Smooth muscle cell (in vitro differentiated cells): ENCODE results near the gene ATRAID. TPM values are rescaled to one million over a fixed set of nuclear protein-coding genes. Genes with fewer than 3 reads are reported as not detected.

Experiments used
- DNase-seq: peaks from one replicate; lab custom pipeline; 2025; ENCODE audit not compliant: unreplicated experiment; lab: John Stamatoyannopoulos, UW
- H2AFZ ChIP-seq: fragments of 200-600 bp; sonication (generic); 2 replicates; pipeline ENCODE4 v1.6.0; 2016; ENCODE audit warnings: antibody characterized with exemption, low read depth, mild to moderate bottlenecking
- H3F3A ChIP-seq: fragments of 200-600 bp; sonication (generic); 2 replicates; pipeline ENCODE4 v1.6.0; 2017; ENCODE audit warnings: antibody characterized with exemption, low read depth
- H3K27ac ChIP-seq: fragments of 200-600 bp; sonication (generic); 2 replicates; pipeline ENCODE4 v1.5.1; 2016; ENCODE audit warnings: low read depth, mild to moderate bottlenecking
- H3K27me3 ChIP-seq: fragments of 200-600 bp; sonication (generic); 2 replicates; pipeline ENCODE4 v1.6.1; 2016; ENCODE audit warnings: low read depth, mild to moderate bottlenecking
- H3K36me3 ChIP-seq: fragments of 200-600 bp; sonication (generic); 2 replicates; pipeline ENCODE4 v1.5.1; 2016; ENCODE audit warnings: low read depth
- H3K4me1 ChIP-seq: fragments of 200-600 bp; sonication (generic); 2 replicates; pipeline ENCODE4 v1.5.1; 2016; ENCODE audit warnings: low read depth
- H3K4me2 ChIP-seq: fragments of 200-600 bp; sonication (generic); 2 replicates; pipeline ENCODE4 v1.6.0; 2016; ENCODE audit warnings: mild to moderate bottlenecking
- H3K4me3 ChIP-seq: fragments of 200-600 bp; sonication (generic); 2 replicates; pipeline ENCODE4 v1.5.1; 2016; ENCODE audit warnings: mild to moderate bottlenecking
- H3K79me2 ChIP-seq: fragments of 200-600 bp; sonication (generic); 2 replicates; pipeline ENCODE4 v1.6.0; 2016; ENCODE audit warnings: low read depth, mild to moderate bottlenecking
- H3K9ac ChIP-seq: fragments of 200-600 bp; sonication (generic); 2 replicates; pipeline ENCODE4 v1.6.0; 2016; ENCODE audit warnings: low read depth
- H3K9me3 ChIP-seq: fragments of 200-600 bp; sonication (generic); replicated peaks from 2 replicates; pipeline ENCODE4 v1.5.1; 2016; ENCODE audit warnings: low read depth
- H4K20me1 ChIP-seq: fragments of 200-600 bp; sonication (generic); 2 replicates; pipeline ENCODE4 v1.6.0; 2016; ENCODE audit warnings: low read depth
- WGBS: methylation state at CpG from one replicate; pipeline ENCODE4 v1.1.7; 2016; ENCODE audit warnings: low lambda C conversion rate; 5-methylcytosine and 5-hydroxymethylcytosine counted together
- polyA plus RNA-seq: library from polyadenylated mRNA; unstranded; fragments of >200 nt; fragmentation: Nextera tagmentation; extraction: Ambion mirVana; gene quantifications from 2 replicates; pipeline ENCODE4 v1.2.1, GENCODE V29; 2016
- total RNA-seq: library from RNA; depleted of rRNA; stranded (reverse); fragments of >200 nt; gene quantifications from 2 replicates; pipeline ENCODE4 v1.2.3, GENCODE V29; 2014
- TF ChIP-seq, protein P1 (sequence below): fragments of 200-600 bp; sonication (generic); IDR thresholded peaks from 2 replicates; pipeline ENCODE4 v1.5.1; 2017; ENCODE audit warnings: borderline replicate concordance, mild to moderate bottlenecking, antibody characterized with exemption; ENCODE audit not compliant: insufficient read depth, poor library complexity, severe bottlenecking

ATRAID gene
- total and polyA plus RNA-seq, 2 experiments from 2014 or later = 233 to 335 TPM

DNA sequence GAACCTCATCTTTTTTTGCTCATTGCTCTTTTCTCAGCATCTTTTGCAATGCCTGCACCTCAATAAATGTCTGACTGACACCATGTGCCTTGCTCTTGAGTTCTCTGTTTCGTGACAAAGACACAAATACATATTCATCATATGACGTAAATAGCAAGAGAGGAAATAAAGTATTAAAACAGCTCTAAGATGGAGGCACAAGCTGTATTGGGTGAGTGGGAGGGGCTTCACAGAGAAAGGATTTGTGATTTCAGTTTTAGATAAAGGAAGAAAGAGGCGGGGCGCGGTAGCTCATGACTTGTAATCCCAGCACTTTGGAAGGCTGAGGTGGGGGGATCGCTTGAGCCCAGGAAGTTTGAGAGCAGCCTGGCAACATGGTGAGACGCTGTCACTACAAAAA is 8.2 kb downstream of the ATRAID start:
- Histone ChIP-seq H3K36me3 (no peaks in the 10 kb centered on the region), H3K4me3 (no peak overlapping the region), H3K9me3 (no peaks in the 10 kb centered on the region), H3K27me3 (no peaks in the 10 kb centered on the region), H2AFZ (no peak overlapping the region), H3F3A (no peaks in the 10 kb centered on the region), H4K20me1 (no peaks in the 10 kb centered on the region), H3K79me2 (peaks cover 15% of the 10 kb centered on the region), H3K4me1 (peaks cover 14% of the 10 kb centered on the region), H3K9ac (no peak overlapping the region), H3K4me2 (no peak overlapping the region), H3K27ac (no peak overlapping the region)
- no peak for DNase-seq
- WGBS = 98% methylated on average over 7 of the region's 7 CpGs
- TF ChIP-seq, protein P1, sequence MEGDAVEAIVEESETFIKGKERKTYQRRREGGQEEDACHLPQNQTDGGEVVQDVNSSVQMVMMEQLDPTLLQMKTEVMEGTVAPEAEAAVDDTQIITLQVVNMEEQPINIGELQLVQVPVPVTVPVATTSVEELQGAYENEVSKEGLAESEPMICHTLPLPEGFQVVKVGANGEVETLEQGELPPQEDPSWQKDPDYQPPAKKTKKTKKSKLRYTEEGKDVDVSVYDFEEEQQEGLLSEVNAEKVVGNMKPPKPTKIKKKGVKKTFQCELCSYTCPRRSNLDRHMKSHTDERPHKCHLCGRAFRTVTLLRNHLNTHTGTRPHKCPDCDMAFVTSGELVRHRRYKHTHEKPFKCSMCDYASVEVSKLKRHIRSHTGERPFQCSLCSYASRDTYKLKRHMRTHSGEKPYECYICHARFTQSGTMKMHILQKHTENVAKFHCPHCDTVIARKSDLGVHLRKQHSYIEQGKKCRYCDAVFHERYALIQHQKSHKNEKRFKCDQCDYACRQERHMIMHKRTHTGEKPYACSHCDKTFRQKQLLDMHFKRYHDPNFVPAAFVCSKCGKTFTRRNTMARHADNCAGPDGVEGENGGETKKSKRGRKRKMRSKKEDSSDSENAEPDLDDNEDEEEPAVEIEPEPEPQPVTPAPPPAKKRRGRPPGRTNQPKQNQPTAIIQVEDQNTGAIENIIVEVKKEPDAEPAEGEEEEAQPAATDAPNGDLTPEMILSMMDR = no peak

DNA sequence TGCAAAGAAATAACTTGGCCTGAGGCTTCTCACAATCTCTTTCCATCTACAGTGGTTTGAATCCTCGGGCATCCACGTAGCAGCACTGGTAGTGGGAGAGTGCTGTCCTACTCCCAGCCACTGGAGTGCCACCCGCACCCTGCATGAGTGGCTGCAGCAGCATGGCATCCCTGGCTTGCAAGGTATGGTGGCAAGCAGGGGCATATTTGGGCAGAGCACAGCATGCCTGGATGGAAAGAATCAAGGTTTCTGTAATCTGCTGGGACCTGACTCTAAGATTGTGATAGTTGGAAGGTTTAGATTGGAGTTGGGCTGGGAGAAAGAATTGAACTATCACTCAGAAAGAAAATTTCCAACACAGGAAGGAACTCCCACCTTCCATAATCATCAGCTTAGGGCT is 9.3 kb downstream of the ATRAID start:
- WGBS = 92% methylated on average over 3 of the region's 3 CpGs
- TF ChIP-seq, protein P1 = no peak

GRCh38 chr2:27222407-27222806 is 10.6 kb downstream of the ATRAID start:
- Histone ChIP-seq H3K4me1 (peaks cover 14% of the 10 kb centered on the region), H2AFZ (no peak overlapping the region), H3K9ac (no peak overlapping the region), H3K9me3 (no peaks in the 10 kb centered on the region), H3K27ac (no peak overlapping the region), H3K36me3 (peaks cover 6% of the 10 kb centered on the region), H3K4me3 (no peak overlapping the region), H3K4me2 (no peak overlapping the region), H4K20me1 (no peaks in the 10 kb centered on the region), H3K79me2 (peaks cover 15% of the 10 kb centered on the region), H3F3A (no peaks in the 10 kb centered on the region), H3K27me3 (no peaks in the 10 kb centered on the region)
- DNase-seq = no peak
- WGBS = 100% methylated on average over 5 of the region's 5 CpGs
- TF ChIP-seq, protein P1 = no peak

More for the DNA sequence above, 9.3 kb downstream of the ATRAID start:
- peaks cover 14% of the 10 kb centered on the region for H3K4me1 ChIP-seq
- H3K27me3 ChIP-seq = no peaks in the 10 kb centered on the region
- no peaks in the 10 kb centered on the region for H4K20me1 ChIP-seq
- no peak overlapping the region for H3K4me3 ChIP-seq
- peaks cover 15% of the 10 kb centered on the region for H3K79me2 ChIP-seq
- H2AFZ ChIP-seq = no peak overlapping the region
- no peaks in the 10 kb centered on the region for H3F3A ChIP-seq
- H3K4me2 ChIP-seq = no peak overlapping the region
- DNase-seq = no peak
- H3K9ac ChIP-seq = no peak overlapping the region
- H3K27ac ChIP-seq = no peak overlapping the region
- H3K36me3 ChIP-seq = no peaks in the 10 kb centered on the region
- H3K9me3 ChIP-seq = no peaks in the 10 kb centered on the region

DNA sequence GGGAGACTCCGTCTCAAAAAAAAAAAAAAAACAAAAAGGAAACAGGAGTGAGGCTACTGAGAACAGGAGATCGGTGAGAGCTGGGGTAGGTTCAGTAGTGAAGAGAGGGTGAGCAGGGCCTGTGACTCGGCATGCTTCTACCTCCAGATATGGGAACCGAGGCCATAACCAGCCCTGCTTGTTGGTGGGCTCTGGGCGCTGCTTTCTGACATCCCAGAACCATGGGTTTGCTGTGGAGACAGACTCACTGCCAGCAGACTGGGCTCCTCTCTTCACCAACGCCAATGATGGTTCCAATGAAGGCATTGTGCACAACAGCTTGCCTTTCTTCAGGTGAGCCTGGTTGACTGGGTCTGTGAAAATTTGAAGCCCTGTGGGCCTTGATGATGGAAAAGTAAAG is 11.6 kb downstream of the ATRAID start:
- no peaks in the 10 kb centered on the region for H3K9me3 ChIP-seq
- no peak for DNase-seq
- H3K4me1 ChIP-seq = peaks cover 4% of the 10 kb centered on the region
- H3F3A ChIP-seq = no peaks in the 10 kb centered on the region
- H4K20me1 ChIP-seq = no peaks in the 10 kb centered on the region
- H3K36me3 ChIP-seq = peaks cover 14% of the 10 kb centered on the region
- no peak overlapping the region for H3K4me2 ChIP-seq
- H3K4me3 ChIP-seq = no peak overlapping the region
- TF ChIP-seq, protein P1 = no peak
- WGBS = 94% methylated on average over 6 of the region's 6 CpGs
- H3K9ac ChIP-seq = no peak overlapping the region
- H2AFZ ChIP-seq = no peak overlapping the region
- peaks cover 4% of the 10 kb centered on the region for H3K79me2 ChIP-seq
- H3K27me3 ChIP-seq = no peaks in the 10 kb centered on the region
- no peak overlapping the region for H3K27ac ChIP-seq
